DOHH2 (cell line): Measurements from ENCODE around the gene RNASET2.

Experiments
- CTCF ChIP-seq: fragments of 200-600 bp; sonication (generic); IDR thresholded peaks from one replicate; pipeline ENCODE4 v1.5.1; 2014; ENCODE audit warnings: antibody characterized with exemption, mild to moderate bottlenecking, low read depth, low read length; ENCODE audit not compliant: poor library complexity, severe bottlenecking
- EZH2phosphoT487 ChIP-seq: fragments of 200-600 bp; sonication (generic); IDR thresholded peaks from 2 replicates; pipeline ENCODE4 v1.6.1; 2017; ENCODE audit warnings: borderline replicate concordance, mild to moderate bottlenecking, antibody characterized with exemption, low read length, moderate library complexity, mixed read lengths

GRCh38 chr6:166931426-166931970, 24.9 kb downstream of the RNASET2 start:
- no peak for TF ChIP-seq EZH2phosphoT487
- no peak for TF ChIP-seq CTCF
